Endometrial microvascular endothelial cells (primary cell): ENCODE data around the gene OVOL1. TPM values are rescaled to one million over a fixed set of nuclear protein-coding genes. Genes with fewer than 3 reads are reported as not detected.

Experiments
- in situ Hi-C: cut with HindIII; loops from 2 replicates; pipeline ENCODE4 v1.10.0; 2017; ENCODE audit warnings: low sequenced_read_pairs, low pct_unique_long_range_greater_than_20kb; ENCODE audit errors: inconsistent ontology term
- total RNA-seq: library from RNA; depleted of rRNA; stranded (reverse); fragments of >200 nt; gene quantifications from one replicate; pipeline ENCODE4 v1.2.3, GENCODE V29; 2015; ENCODE audit errors: inconsistent ontology term

OVOL1 gene
- total RNA-seq, 1 donor from 2014 or later = not detected

GRCh38 chr11:65842144-65842543 is 55.3 kb downstream of the OVOL1 start:
- in situ Hi-C loops = no loop called here

- in situ Hi-C loops = no loop called here
Observed at GRCh38 chr11:65843811-65844210, 56.9 kb downstream of the OVOL1 start.

GRCh38 chr11:65844231-65844872 is 57.5 kb downstream of the OVOL1 start:
- in situ Hi-C loops = no loop called here

Other genes starting within 250 kb of the OVOL1 start
- 42.3 TPM for gene LTBP3, start 228.7 kb upstream of the OVOL1 start, total RNA-seq
- gene ZNRD2, start 216.6 kb upstream of the OVOL1 start, total RNA-seq = 85.7 TPM
- gene FAM89B, start 214.5 kb upstream of the OVOL1 start, total RNA-seq = 34.1 TPM
- gene EHBP1L1, start 211.0 kb upstream of the OVOL1 start, total RNA-seq = 50.5 TPM
- 2.3 TPM for gene KCNK7, start 191.3 kb upstream of the OVOL1 start, total RNA-seq
- gene MAP3K11, start 172.8 kb upstream of the OVOL1 start, total RNA-seq = 101 TPM
- gene PCNX3, start 171.3 kb upstream of the OVOL1 start, total RNA-seq = 44.9 TPM
- 53.4 TPM for gene SIPA1, start 149.0 kb upstream of the OVOL1 start, total RNA-seq
- 69.7 TPM for gene RELA, start 124.1 kb upstream of the OVOL1 start, total RNA-seq
- 34.0 TPM for gene KAT5, start 74.8 kb upstream of the OVOL1 start, total RNA-seq
- 110 TPM for gene RNASEH2C, start 66.3 kb upstream of the OVOL1 start, total RNA-seq
- gene AP5B1, start 6.1 kb upstream of the OVOL1 start, total RNA-seq = 8.5 TPM
- gene SNX32, start 46.9 kb downstream of the OVOL1 start, total RNA-seq = not detected
- gene CFL1, start 71.1 kb downstream of the OVOL1 start, total RNA-seq = 2,359 TPM
- 50.1 TPM for gene MUS81, start 73.4 kb downstream of the OVOL1 start, total RNA-seq
- gene EFEMP2, start 85.7 kb downstream of the OVOL1 start, total RNA-seq = 81.8 TPM
- gene CTSW, start 92.8 kb downstream of the OVOL1 start, total RNA-seq = not detected
- 154 TPM for gene FIBP, start 101.4 kb downstream of the OVOL1 start, total RNA-seq
- gene CCDC85B, start 103.6 kb downstream of the OVOL1 start, total RNA-seq = 133 TPM
- 81.7 TPM for gene FOSL1, start 113.3 kb downstream of the OVOL1 start, total RNA-seq
- 9.8 TPM for gene C11orf68, start 132.0 kb downstream of the OVOL1 start, total RNA-seq
- 151 TPM for gene DRAP1, start 132.4 kb downstream of the OVOL1 start, total RNA-seq
- gene TSGA10IP, start 158.4 kb downstream of the OVOL1 start, total RNA-seq = not detected
- 34.7 TPM for gene SART1, start 174.7 kb downstream of the OVOL1 start, total RNA-seq
- 36.8 TPM for gene EIF1AD, start 215.1 kb downstream of the OVOL1 start, total RNA-seq
- gene BANF1, start 215.4 kb downstream of the OVOL1 start, total RNA-seq = 118 TPM
- not detected for gene CST6, start 224.9 kb downstream of the OVOL1 start, total RNA-seq
- gene CATSPER1, start 239.4 kb downstream of the OVOL1 start, total RNA-seq = under 0.01 TPM